Stimulated activated naive CD8-positive, alpha-beta T cell treated with anti-CD3 and anti-CD28 coated beads, Interleukin-15, Interleukin-2, amounts not matched to agents 100 ng/mL and 50 ng/mL, for 24 hours (primary cell): ENCODE data around the gene IQGAP2.

Experiments used
- H3K27ac Mint-ChIP-seq: one replicate; pipeline ENCODE4 v1.8.0; 2021; ENCODE audit warnings: mild to moderate bottlenecking, mixed read lengths
- H3K27me3 Mint-ChIP-seq: one replicate; pipeline ENCODE4 v1.8.0; 2021; ENCODE audit warnings: mixed read lengths
- H3K36me3 Mint-ChIP-seq: one replicate; pipeline ENCODE4 v1.8.0; 2021; ENCODE audit warnings: low read depth, mixed read lengths
- H3K4me1 Mint-ChIP-seq: one replicate; pipeline ENCODE4 v1.8.0; 2021; ENCODE audit warnings: low read depth, mixed read lengths
- H3K4me3 Mint-ChIP-seq: one replicate; pipeline ENCODE4 v1.8.0; 2021; ENCODE audit warnings: mild to moderate bottlenecking, mixed read lengths
- H3K9me3 Mint-ChIP-seq: one replicate; pipeline ENCODE4 v1.8.0; 2021; ENCODE audit warnings: mixed read lengths

IQGAP2 gene

DNA sequence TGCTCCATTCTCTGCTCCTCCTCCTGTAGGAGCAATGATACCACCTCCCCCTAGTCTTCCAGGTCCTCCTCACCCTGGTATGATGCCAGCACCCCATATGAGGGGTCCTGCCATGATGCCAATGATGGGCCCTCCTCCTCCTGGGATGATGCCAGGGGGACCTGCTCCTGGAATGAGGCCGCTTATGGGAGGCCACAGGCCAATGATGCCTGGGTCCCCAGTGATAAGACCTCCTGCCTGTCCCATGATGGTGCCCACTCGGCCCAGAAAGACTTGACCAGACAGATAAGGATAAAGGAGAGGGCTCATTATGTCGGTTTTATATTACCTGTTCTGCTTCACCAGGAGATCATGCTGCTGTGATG lies 26.2 kb upstream of the IQGAP2 start:
- Mint-ChIP-seq H3K36me3 (no peaks in the 10 kb centered on the region), H3K4me3 (no peak overlapping the region), H3K4me1 (peaks cover 25% of the 10 kb centered on the region), H3K27me3 (peaks cover 3% of the 10 kb centered on the region), H3K27ac (no peak overlapping the region), H3K9me3 (no peaks in the 10 kb centered on the region)

DNA sequence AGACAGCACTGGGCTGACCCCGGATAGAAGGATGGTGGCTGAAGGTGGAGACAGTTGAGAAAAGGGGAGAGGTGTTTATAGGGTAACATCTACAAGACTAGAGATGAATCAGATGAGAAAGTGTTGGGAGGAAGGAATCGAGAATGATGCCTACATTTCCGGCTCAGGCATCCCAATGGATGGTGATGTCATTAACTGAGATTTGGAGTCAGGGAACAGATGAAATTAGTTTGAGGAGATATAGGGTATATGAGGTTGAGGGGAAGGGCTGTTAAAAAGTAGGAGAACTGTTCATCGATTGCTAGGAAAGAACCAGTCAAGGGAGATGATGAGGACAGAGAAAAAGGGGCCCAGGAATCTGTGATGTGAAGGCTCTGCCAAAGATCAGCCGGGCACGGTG lies 24.7 kb upstream of the IQGAP2 start:
- H3K4me1 Mint-ChIP-seq: peaks cover 23% of the 10 kb centered on the region
- H3K9me3 Mint-ChIP-seq: no peaks in the 10 kb centered on the region
- no peak overlapping the region for H3K4me3 Mint-ChIP-seq
- H3K27me3 Mint-ChIP-seq: no peaks in the 10 kb centered on the region
- H3K36me3 Mint-ChIP-seq: no peaks in the 10 kb centered on the region
- peak overlapping the region; percentile 2 for H3K27ac Mint-ChIP-seq

DNA sequence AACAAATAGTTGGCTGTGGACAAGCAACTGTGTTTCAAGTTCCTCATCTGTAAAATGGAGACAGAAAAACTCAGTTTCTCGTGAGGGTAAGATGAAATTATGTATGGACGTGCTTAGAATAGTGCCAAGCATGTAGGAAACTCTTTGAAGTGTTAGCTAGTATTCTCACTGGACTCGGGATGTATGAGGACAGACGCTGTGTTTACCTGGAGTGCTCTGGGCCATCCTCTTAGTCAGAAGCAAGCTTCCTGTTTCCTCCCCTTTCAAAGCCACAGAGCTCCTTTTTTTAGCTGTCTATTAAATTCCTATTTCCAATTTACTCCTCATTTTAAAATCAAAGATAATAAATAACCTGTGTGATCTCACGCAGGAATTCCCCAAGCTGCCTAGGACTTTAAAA lies 23.8 kb upstream of the IQGAP2 start:
- Mint-ChIP-seq H3K4me3 (no peak overlapping the region), H3K4me1 (peaks cover 30% of the 10 kb centered on the region), H3K27me3 (no peaks in the 10 kb centered on the region), H3K9me3 (no peaks in the 10 kb centered on the region), H3K36me3 (no peaks in the 10 kb centered on the region), H3K27ac (no peak overlapping the region)

- H3K4me1 Mint-ChIP-seq: peaks cover 36% of the 10 kb centered on the region
- H3K27ac Mint-ChIP-seq: no peak overlapping the region
- no peaks in the 10 kb centered on the region for H3K9me3 Mint-ChIP-seq
- H3K36me3 Mint-ChIP-seq: no peaks in the 10 kb centered on the region
- no peaks in the 10 kb centered on the region for H3K27me3 Mint-ChIP-seq
- H3K4me3 Mint-ChIP-seq: no peak overlapping the region
These were observed 23.2 kb upstream of the IQGAP2 start for GRCh38 chr5:76379855-76380254.

DNA sequence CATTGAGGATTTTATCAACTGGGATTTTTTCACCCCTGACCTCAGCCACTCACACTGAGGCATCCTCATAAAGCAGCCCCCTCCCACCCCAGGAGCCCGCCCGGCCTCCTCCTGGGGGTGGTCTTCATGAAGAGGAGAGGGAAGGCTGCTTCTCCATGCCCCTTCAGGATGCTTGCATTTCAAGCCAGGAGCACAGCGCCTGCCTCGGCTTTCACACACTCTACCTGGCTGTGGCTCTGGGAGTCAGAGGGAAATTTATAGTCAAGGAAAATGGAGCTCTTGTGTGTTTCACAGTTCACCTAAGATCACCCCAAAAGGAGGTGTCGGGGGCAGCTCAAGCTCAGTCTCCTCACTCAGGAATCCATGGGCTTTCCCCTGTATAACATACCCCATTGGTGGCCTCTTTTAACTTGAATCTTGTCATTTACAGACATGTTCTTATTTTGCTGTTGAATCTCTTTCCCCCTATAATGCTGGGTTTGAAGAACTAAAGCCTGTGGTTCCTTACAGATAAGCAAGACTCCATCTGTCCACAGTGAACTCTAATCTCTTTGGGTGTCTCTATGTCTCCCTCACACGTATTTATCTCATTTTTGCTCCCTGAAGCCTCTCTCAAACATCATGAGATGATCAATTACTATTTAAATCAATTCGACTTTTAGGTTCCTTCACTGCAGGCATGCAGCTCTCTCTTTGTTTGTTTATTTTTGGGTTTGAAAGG lies 22.6 kb upstream of the IQGAP2 start:
- no peaks in the 10 kb centered on the region for H3K27me3 Mint-ChIP-seq
- no peak overlapping the region for H3K27ac Mint-ChIP-seq
- H3K9me3 Mint-ChIP-seq: no peaks in the 10 kb centered on the region
- H3K4me1 Mint-ChIP-seq: peaks cover 41% of the 10 kb centered on the region
- no peaks in the 10 kb centered on the region for H3K36me3 Mint-ChIP-seq
- H3K4me3 Mint-ChIP-seq: no peak overlapping the region

DNA sequence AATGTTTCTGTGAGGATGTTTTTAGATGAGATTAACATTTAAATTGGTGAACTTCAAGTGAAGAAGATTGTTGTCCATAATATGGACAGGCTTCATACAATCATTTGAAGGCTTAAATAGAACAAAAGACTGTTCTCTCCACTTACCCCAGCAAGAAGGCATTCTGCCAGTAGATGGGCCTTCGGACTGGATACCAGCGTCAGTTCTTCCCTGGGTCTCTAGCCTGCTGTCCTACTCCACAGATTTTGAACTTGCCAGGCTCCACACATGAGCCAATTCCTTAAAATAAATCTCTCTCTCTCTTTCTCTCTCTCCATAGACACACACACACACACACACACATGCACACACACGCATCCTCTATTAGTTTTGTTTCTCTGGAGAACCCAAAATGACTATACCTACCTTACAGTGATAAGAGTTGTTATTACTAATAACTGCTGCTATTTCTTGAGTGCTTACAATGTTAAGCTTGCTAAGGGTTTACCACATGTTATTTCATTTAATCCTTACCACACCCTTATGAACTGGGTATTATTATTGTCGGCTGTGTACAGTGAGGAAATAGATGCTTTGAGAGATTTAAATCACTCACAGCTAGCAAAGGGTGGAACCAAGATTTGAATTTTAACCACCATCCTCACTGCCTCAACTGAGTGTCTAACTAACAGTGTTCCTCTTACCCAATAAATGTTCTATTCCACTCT lies 19.8 kb upstream of the IQGAP2 start:
- Mint-ChIP-seq H3K4me1 (peaks cover 39% of the 10 kb centered on the region), H3K27me3 (no peaks in the 10 kb centered on the region), H3K27ac (no peak overlapping the region), H3K9me3 (no peaks in the 10 kb centered on the region), H3K36me3 (no peaks in the 10 kb centered on the region), H3K4me3 (no peak overlapping the region)

- Mint-ChIP-seq H3K4me1 (peaks cover 34% of the 10 kb centered on the region), H3K4me3 (no peak overlapping the region), H3K27ac (no peak overlapping the region)
These were observed 18.9 kb upstream of the IQGAP2 start for GRCh38 chr5:76384189-76384588.

DNA sequence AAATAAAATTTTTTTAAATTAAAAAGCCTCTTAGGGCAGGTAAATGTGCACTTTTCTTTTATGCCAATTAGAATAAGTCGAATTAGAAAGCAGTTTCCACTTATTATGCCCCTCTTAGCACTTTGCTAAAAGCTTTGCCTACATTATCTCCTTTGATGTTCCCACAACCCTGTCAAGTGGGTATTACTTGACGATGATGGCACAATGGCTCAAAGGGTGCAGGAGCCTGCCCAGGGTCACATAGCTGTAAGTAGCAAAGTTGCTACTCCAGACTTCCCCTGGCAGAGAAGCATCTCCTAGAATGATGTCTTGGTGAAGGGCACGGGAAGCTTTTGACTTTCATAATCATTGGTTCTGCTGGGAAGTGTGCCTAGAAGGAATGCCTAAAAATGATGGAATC lies 18.4 kb upstream of the IQGAP2 start:
- no peak overlapping the region for H3K4me3 Mint-ChIP-seq
- H3K27ac Mint-ChIP-seq: no peak overlapping the region
- no peaks in the 10 kb centered on the region for H3K36me3 Mint-ChIP-seq
- no peaks in the 10 kb centered on the region for H3K27me3 Mint-ChIP-seq
- peaks cover 30% of the 10 kb centered on the region for H3K4me1 Mint-ChIP-seq
- H3K9me3 Mint-ChIP-seq: no peaks in the 10 kb centered on the region

More at GRCh38 chr5:76384189-76384588, 18.9 kb upstream of the IQGAP2 start:
- no peaks in the 10 kb centered on the region for H3K27me3 Mint-ChIP-seq
- no peaks in the 10 kb centered on the region for H3K9me3 Mint-ChIP-seq
- H3K36me3 Mint-ChIP-seq: no peaks in the 10 kb centered on the region

DNA sequence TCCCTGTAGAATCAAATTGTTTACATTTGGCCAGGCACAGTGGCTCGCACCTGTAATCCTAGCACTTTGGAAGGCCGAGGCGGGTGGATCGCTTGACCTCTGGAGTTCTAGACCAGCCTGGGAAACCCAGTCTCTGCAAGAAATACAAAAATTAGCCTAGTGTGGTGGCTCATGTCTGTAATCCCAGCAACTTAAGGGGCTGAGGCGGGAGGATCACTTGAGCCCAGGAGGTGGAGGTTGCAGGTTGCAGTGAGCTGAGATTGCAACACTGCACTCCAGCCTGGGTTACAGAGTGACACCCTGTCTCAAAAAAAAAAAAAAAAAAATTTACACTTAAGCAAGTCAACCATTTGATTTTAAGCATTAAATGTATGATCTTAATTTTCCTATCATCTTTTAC lies 17.5 kb upstream of the IQGAP2 start:
- H3K36me3 Mint-ChIP-seq: no peaks in the 10 kb centered on the region
- no peak overlapping the region for H3K27ac Mint-ChIP-seq
- peaks cover 32% of the 10 kb centered on the region for H3K4me1 Mint-ChIP-seq
- no peak overlapping the region for H3K4me3 Mint-ChIP-seq
- no peaks in the 10 kb centered on the region for H3K27me3 Mint-ChIP-seq
- no peaks in the 10 kb centered on the region for H3K9me3 Mint-ChIP-seq

DNA sequence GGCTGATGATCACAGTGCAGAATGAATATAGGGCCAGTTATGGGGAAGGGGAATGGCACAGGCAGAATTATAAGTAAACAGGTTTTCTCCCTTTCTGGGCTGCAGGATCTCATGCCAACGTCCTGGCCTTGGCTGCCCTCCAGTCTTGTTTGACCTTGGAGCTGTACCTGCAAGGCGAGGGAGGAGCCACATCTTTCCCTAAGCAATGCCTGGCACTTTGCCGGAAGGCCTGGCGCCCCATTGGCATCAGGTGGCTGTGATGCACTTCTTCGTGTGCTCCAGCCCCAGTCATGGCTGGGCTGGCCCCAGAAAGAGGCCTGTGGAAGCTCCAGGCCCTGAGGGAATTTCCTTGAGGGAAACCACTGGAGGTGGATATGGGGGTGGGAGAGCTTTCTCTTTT lies 16.7 kb upstream of the IQGAP2 start:
- Mint-ChIP-seq H3K27ac (no peak overlapping the region), H3K4me3 (no peak overlapping the region)

DNA sequence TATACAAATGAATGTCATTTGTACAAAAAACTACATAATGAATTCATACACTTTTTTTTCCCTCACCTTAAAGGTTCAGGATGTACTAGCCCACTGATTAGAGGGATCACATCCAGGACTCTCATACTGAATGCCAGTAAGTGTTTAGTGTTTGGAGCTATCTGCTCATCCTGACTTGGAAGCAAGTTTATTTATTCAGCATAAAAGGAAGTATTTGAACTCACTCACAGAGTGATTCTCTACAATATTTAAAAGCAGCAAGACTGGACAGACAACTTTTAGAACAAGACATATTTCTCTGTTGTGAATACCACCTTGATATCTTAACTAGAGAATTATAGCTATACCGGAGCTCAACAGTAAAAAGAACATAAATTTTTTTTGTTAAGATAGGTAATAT lies 14.8 kb upstream of the IQGAP2 start:
- no peak overlapping the region for H3K27ac Mint-ChIP-seq
- no peak overlapping the region for H3K4me3 Mint-ChIP-seq
- no peaks in the 10 kb centered on the region for H3K9me3 Mint-ChIP-seq
- no peaks in the 10 kb centered on the region for H3K27me3 Mint-ChIP-seq
- H3K36me3 Mint-ChIP-seq: no peaks in the 10 kb centered on the region
- peaks cover 54% of the 10 kb centered on the region for H3K4me1 Mint-ChIP-seq

More for the DNA sequence above, 16.7 kb upstream of the IQGAP2 start:
- Mint-ChIP-seq H3K9me3 (no peaks in the 10 kb centered on the region), H3K36me3 (no peaks in the 10 kb centered on the region), H3K4me1 (peaks cover 40% of the 10 kb centered on the region), H3K27me3 (no peaks in the 10 kb centered on the region)

- Mint-ChIP-seq H3K27ac (no peak overlapping the region), H3K36me3 (no peaks in the 10 kb centered on the region), H3K4me1 (peaks cover 56% of the 10 kb centered on the region)
These were observed 14.1 kb upstream of the IQGAP2 start for GRCh38 chr5:76388791-76389512.

DNA sequence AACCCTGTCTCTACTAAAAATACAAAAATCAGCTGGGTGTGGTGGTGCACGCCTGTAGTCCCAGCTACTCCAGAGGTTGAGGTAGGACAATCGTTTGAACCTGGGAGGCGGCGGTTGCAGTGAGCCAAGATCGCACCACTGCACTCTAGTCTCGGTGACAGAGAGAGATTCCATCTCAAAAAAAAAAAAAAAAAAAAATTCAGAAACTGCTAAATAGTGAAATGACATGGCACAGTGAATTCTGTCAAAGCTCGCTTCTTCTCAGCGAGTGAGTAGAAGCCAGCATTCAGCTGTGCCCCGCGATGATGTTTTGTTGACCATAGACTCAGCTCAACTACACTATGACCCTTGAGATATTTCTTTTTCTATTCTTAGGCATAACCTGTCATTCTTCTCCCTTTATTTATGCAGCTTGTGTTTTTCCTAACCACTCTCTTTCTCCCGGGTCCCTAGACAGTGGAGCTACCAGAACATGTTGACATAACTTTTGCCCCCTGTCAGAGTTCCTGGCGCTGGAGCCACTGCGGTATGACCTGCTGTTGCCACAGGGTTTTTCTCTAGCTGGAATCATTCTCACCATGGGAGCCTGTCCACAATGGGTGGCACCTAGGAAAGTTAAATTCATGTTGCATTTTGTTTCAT lies 13.5 kb upstream of the IQGAP2 start:
- peaks cover 55% of the 10 kb centered on the region for H3K4me1 Mint-ChIP-seq
- no peak overlapping the region for H3K4me3 Mint-ChIP-seq
- no peak overlapping the region for H3K27ac Mint-ChIP-seq

More at GRCh38 chr5:76388791-76389512, 14.1 kb upstream of the IQGAP2 start:
- Mint-ChIP-seq H3K9me3 (no peaks in the 10 kb centered on the region), H3K4me3 (no peak overlapping the region), H3K27me3 (no peaks in the 10 kb centered on the region)

GRCh38 chr5:76391014-76391413 lies 12.1 kb upstream of the IQGAP2 start:
- H3K36me3 Mint-ChIP-seq: no peaks in the 10 kb centered on the region
- H3K4me1 Mint-ChIP-seq: peaks cover 56% of the 10 kb centered on the region
- no peaks in the 10 kb centered on the region for H3K27me3 Mint-ChIP-seq
- no peak overlapping the region for H3K4me3 Mint-ChIP-seq
- no peaks in the 10 kb centered on the region for H3K9me3 Mint-ChIP-seq
- H3K27ac Mint-ChIP-seq: no peak overlapping the region

More for the DNA sequence above, 13.5 kb upstream of the IQGAP2 start:
- Mint-ChIP-seq H3K36me3 (no peaks in the 10 kb centered on the region), H3K27me3 (no peaks in the 10 kb centered on the region), H3K9me3 (no peaks in the 10 kb centered on the region)
